Endothelial cell of umbilical vein (primary cell): ENCODE results near the gene G6PC2.

Experiments used
- CTCF ChIP-seq, 2 donors: IDR thresholded peaks; 1 replicate in 1 of 2; 2 replicates in 1 of 2; pipeline ENCODE4 v1.5.1; 2011; ENCODE audit warnings: low read length in 2 of 2, mild to moderate bottlenecking in 2 of 2, moderate library complexity in 2 of 2, control low read depth in 1 of 2, inconsistent platforms in 1 of 2, low read depth in 1 of 2; ENCODE audit not compliant: insufficient read depth in 1 of 2; ENCODE audit errors: extremely low read depth in 1 of 2
- EZH2 ChIP-seq: IDR thresholded peaks from 2 replicates; pipeline ENCODE4 v1.6.1; 2012; ENCODE audit warnings: borderline replicate concordance, low read depth, mild to moderate bottlenecking, moderate library complexity, low read length, inconsistent platforms; ENCODE audit not compliant: severe bottlenecking
- FOS ChIP-seq: IDR thresholded peaks from 2 replicates; pipeline ENCODE4 v1.6.1; 2011; ENCODE audit warnings: mild to moderate bottlenecking, low read length, moderate library complexity, borderline replicate concordance; ENCODE audit not compliant: insufficient read depth
- JUN ChIP-seq: IDR thresholded peaks from 2 replicates; pipeline ENCODE4 v1.6.1; 2011; ENCODE audit warnings: borderline replicate concordance, low read depth; ENCODE audit not compliant: insufficient read length, insufficient read depth

GRCh38 chr2:168934826-168935225 is 33.7 kb downstream of the G6PC2 start:
- TF ChIP-seq CTCF (IDR thresholded peaks at IDR 0.05; ENCODE audit: extremely low read depth in 1 of 2, insufficient read depth in 1 of 2, low read depth in 1 of 2, low read length in 2 of 2) (no peak), FOS (no peak), JUN (no peak), EZH2 (no peak)
